Measurements from ENCODE around the gene PRRC1. TPM values are rescaled to one million over a fixed set of nuclear protein-coding genes. Genes with fewer than 3 reads are reported as not detected.

The PRRC1 gene
- total and polyA plus RNA-seq, 9 of the 15 experiments (the other 6 are each of a cell fraction or from before 2014, with no cell fraction given) = 23.4 to 68.7 (median 43.9) TPM

DNA sequence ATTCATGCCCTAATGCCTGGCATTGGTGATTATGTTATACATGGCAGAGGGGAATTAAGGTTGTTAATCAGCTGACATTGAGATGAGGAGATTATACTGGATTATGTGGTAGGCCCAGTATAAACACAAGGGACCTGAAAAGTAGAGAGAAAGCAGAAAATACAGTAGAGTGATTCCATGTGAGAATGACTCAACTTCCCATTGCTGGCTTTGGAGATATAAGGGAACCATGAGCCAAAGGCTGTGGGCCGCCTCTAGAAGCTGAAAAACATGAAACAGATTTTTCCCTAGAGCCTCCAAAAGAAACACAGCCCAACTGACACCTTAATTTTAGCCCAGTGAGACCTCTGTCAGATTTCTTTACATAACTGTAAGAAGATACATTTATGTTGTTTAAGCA lies 66.4 kb downstream of the PRRC1 start (continued):
- TF ChIP-seq, protein P1, sequence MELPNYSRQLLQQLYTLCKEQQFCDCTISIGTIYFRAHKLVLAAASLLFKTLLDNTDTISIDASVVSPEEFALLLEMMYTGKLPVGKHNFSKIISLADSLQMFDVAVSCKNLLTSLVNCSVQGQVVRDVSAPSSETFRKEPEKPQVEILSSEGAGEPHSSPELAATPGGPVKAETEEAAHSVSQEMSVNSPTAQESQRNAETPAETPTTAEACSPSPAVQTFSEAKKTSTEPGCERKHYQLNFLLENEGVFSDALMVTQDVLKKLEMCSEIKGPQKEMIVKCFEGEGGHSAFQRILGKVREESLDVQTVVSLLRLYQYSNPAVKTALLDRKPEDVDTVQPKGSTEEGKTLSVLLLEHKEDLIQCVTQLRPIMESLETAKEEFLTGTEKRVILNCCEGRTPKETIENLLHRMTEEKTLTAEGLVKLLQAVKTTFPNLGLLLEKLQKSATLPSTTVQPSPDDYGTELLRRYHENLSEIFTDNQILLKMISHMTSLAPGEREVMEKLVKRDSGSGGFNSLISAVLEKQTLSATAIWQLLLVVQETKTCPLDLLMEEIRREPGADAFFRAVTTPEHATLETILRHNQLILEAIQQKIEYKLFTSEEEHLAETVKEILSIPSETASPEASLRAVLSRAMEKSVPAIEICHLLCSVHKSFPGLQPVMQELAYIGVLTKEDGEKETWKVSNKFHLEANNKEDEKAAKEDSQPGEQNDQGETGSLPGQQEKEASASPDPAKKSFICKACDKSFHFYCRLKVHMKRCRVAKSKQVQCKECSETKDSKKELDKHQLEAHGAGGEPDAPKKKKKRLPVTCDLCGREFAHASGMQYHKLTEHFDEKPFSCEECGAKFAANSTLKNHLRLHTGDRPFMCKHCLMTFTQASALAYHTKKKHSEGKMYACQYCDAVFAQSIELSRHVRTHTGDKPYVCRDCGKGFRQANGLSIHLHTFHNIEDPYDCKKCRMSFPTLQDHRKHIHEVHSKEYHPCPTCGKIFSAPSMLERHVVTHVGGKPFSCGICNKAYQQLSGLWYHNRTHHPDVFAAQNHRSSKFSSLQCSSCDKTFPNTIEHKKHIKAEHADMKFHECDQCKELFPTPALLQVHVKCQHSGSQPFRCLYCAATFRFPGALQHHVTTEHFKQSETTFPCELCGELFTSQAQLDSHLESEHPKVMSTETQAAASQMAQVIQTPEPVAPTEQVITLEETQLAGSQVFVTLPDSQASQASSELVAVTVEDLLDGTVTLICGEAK (IDR thresholded peaks at IDR 0.05) = no peak
- TF ChIP-seq, protein P1 (CRISPR knock-in tag; IDR thresholded peaks at IDR 0.05) = no peak

Measured in K562 (cell line).